Activated T-helper 2 cell treated with anti-CD3 and anti-CD28 coated beads, Interferon-gamma antibody, Interleukin-2, Interleukin-4, amounts not matched to agents 10 μg/mL and 5 μg/mL and 100 μg/mL, durations not matched to agents 14 hours and 24 hours and 36 hours (primary cell): Measurements from ENCODE around the gene STK32C. TPM values are rescaled to one million over a fixed set of nuclear protein-coding genes. Genes with fewer than 3 reads are reported as not detected.
A peak's percentile ranks its signal among the peaks of the same experiment; 100 is the strongest.

ENCODE experiments used
- DNase-seq: peaks from one replicate; pipeline ENCODE4 v3.0.0; 2021; ENCODE audit warnings: low spot score
- H3K27ac Mint-ChIP-seq: one replicate; pipeline ENCODE4 v1.8.0; 2021; ENCODE audit warnings: mixed read lengths
- H3K27me3 Mint-ChIP-seq: one replicate; pipeline ENCODE4 v1.8.0; 2021; ENCODE audit warnings: low read depth, mixed read lengths
- H3K36me3 Mint-ChIP-seq: one replicate; pipeline ENCODE4 v1.8.0; 2021; ENCODE audit warnings: low read depth, mixed read lengths
- H3K4me1 Mint-ChIP-seq: one replicate; pipeline ENCODE4 v1.8.0; 2021; ENCODE audit warnings: low read depth, mixed read lengths
- H3K4me3 Mint-ChIP-seq: one replicate; pipeline ENCODE4 v1.8.0; 2021; ENCODE audit warnings: low read depth, mild to moderate bottlenecking, moderate library complexity, mixed read lengths
- H3K9me3 Mint-ChIP-seq: one replicate; pipeline ENCODE4 v1.8.0; 2021; ENCODE audit warnings: mixed read lengths
- intact Hi-C: fragments of 100-400 bp; cut with micrococcal nuclease; formaldehyde crosslinking; loops from one replicate; pipeline ENCODE4 v1.15.1; 2023
- total RNA-seq: library from RNA; stranded (reverse); gene quantifications from 2 replicates; pipeline ENCODE4 v1.2.3, GENCODE V29; 2022

The STK32C gene
- total RNA-seq, 1 donor from 2014 or later, result 17.3 TPM

DNA sequence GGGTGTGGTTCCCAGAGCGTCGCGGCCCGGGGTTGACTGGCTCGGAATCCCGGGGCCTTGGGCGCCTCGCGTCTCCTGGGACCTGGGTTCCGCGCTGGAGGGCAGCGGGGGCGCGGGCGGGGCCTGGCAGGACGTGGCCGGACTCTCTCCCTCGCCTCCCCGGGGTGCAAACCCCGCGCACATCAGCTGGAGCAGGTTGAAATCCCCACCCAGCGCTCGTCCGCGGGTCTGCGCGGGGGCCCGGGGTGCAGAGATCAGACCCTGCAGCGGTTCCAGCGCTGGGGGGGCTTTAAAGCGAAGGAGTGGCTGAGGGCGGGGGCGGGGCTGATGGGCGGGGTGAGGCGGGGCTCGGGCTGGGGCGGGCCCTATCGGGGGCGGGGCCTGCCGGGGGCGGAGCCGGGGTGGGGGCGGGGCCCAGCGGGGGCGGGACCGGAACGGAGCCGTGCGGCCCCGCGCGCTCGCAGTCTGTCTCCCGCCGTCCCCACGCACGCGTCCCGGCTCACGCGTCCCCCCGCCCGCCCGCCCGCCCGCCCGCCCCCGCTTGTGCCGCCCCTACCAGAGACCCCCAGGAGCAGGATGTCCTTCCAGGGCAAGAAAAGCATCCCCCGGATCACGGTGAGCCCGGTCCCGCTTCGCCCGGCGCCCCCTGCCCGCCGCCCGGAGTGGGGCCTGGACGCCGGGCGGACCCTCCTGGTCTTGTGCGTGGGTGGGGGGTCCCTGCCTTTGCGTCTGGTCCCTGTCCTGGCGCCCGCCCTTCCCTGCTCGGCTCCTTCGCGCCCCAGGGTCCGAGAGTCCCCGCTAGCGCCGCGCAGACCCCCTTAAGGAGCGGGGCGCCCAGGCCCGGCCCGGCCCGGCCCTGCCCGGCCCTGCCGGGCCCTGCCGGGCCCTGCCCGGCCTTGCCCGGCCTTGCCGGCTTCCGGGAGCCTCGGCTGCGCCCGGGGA is 121.0 kb downstream of the STK32C start, which contains the start of gene DPYSL4:
Gene DPYSL4 (plus strand): TSS at position 461 of the 942 bp plus-strand sequence. CDS start 116 bp downstream, at position 577.
- H3K27ac Mint-ChIP-seq, result no peak within 1 kb of the TSS
- no peaks in the 10 kb centered on the region for H3K9me3 Mint-ChIP-seq
- peaks cover 5% of the 10 kb centered on the region for H3K36me3 Mint-ChIP-seq
- peak; percentile 14 for DNase-seq
- no peaks in the 10 kb centered on the region for H3K4me1 Mint-ChIP-seq
- intact Hi-C loops, result loop anchor here (2.0 kb wide), 2 partner anchors 122 to 350 kb away; partner anchors contain the start of gene INPP5A
- peaks cover 36% of the 10 kb centered on the region for H3K27me3 Mint-ChIP-seq
- peak within 1 kb of the TSS; percentile 54 for H3K4me3 Mint-ChIP-seq

DNA sequence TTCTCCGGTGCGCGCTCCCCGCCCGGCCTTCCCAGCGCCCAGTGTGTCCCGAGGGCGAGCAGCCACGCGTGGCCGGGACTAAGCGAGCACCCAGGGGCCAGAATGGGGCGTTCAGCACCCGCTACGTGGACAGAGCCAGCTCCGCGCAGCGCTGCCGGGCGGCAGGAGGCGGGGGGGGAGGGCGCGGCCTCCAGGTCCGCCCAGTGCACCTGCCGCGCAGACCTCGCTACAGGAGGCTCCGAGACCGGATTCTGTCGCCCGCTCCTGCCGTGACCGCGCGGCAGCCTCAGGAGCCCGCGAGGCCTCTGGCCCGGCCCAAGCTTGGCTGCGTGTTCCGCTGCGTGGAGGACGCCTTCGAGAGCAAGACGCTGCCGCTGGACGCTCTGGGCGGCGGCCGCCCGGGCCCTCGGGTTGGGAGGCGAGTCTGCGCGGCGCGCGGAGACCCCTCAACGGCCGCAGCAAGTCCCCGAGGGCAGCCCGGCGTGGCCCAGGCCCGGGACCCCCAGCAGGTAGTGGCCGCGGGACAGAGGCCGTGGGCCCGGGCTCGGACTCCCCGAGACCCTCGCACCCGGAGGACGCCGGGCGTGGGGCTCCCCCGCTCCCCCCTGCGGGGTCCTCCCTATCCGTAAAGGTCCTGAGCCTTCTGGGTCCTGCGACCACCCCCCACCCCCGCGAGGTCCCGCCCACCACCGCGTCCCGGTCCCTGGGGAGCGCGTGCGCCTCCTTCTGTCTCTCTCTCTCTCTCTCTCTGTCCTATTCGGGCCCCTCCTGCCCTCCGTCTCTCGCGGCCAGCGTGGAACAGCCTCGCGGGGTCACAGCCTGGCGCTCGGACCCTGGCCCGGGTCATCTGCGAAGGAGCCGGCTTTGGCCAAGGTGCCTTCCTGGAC is 121.9 kb downstream of the STK32C start:
- no peaks in the 10 kb centered on the region for H3K9me3 Mint-ChIP-seq
- peak; percentile 64 for DNase-seq
- intact Hi-C loops, result loop anchor here (2.0 kb wide), 2 partner anchors 123 to 351 kb away; partner anchors contain the start of gene INPP5A
- H3K4me1 Mint-ChIP-seq, result no peaks in the 10 kb centered on the region
- peaks cover 4% of the 10 kb centered on the region for H3K36me3 Mint-ChIP-seq
- peak overlapping the region; percentile 54 for H3K4me3 Mint-ChIP-seq
- no peak overlapping the region for H3K27ac Mint-ChIP-seq
- H3K27me3 Mint-ChIP-seq, result peaks cover 36% of the 10 kb centered on the region

DNA sequence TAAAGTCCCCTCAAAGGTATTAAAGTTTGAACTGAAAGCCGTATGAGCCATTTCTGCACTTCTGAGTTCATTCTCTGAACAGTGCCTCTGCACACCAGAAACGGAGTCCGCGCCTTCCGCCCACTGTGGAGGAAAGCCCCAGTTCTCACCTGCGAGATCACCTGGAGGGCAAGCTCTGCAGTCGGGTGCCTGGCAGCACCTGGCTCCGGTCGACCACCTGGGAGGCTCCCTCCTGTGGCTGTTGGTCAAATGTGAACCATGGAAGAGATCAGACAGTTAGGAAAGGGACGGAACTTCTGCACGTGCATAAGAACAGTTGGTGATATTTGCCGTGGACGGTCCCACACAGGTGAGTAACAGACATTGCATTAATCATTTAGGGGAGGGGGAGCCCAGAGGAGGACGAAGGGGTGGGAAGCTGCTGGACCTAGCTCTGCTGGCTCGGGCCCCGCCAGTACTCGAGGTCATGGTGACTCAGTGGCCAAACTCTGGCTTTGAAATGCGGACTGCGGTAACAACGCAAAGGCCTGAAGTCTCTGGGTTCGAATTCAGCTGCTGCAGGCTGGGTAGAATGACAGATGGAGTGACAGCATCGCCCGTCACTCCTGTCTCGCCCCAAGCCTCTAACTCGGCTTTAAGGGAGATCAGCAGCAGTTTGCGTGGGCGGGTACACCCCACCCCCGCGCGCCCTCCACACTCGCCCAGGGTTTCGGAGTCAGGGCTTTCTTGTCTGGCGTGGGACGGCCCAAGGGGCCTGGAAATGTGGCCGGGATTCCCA is 122.7 kb downstream of the STK32C start:
- H3K27ac Mint-ChIP-seq, result no peak overlapping the region
- peaks cover 36% of the 10 kb centered on the region for H3K27me3 Mint-ChIP-seq
- H3K4me3 Mint-ChIP-seq, result peak overlapping the region; percentile 7
- intact Hi-C loops, result no loop called here
- no peaks in the 10 kb centered on the region for H3K9me3 Mint-ChIP-seq
- DNase-seq, result no peak
- no peaks in the 10 kb centered on the region for H3K36me3 Mint-ChIP-seq
- no peaks in the 10 kb centered on the region for H3K4me1 Mint-ChIP-seq

DNA sequence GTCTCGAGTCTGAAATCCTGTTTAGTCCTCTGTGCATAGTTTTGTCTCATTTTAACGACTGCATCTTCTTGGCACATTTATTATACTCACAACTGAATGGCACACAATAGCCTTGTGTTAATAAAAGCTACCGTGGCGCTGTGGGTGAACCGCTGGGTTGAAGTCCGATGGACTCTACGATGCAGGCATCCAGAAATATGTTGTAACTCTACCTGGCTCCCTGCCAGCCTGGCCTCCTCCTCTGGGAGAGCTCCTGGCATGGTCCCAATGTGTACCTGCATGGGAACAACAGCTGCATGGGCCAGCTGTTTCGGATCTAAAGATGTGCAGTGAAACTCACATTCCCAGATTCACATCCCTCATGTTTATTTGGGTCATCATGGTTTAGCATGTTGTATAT is 124.7 kb downstream of the STK32C start:
- Mint-ChIP-seq H3K27ac (no peak overlapping the region), H3K4me1 (no peaks in the 10 kb centered on the region), H3K27me3 (peaks cover 21% of the 10 kb centered on the region), H3K4me3 (no peak overlapping the region), H3K9me3 (no peaks in the 10 kb centered on the region), H3K36me3 (no peaks in the 10 kb centered on the region)
- intact Hi-C loops, result no loop called here
- no peak for DNase-seq

DNA sequence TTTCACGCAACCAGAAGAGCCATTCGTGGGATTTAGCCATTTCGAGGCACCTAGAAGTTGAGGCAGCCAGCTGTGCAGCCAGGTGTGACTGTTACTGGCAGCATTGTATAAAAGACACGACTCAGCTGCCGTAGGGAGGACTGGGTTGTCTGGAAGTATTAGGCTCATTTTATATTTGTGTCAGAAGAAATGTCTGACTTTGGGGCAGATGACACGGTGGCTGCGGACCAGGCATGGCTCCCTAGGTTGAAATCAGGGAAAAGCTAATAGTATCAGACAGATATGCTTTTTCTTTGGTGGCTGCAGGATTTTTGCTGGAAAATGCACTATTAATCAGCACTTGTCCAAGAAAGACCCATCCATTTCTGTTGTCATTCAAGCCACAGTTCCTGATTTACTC is 125.2 kb downstream of the STK32C start:
- H3K27me3 Mint-ChIP-seq, result peaks cover 20% of the 10 kb centered on the region
- no peaks in the 10 kb centered on the region for H3K4me1 Mint-ChIP-seq
- intact Hi-C loops, result no loop called here
- H3K27ac Mint-ChIP-seq, result no peak overlapping the region
- no peak overlapping the region for H3K4me3 Mint-ChIP-seq
- no peak for DNase-seq
- no peaks in the 10 kb centered on the region for H3K36me3 Mint-ChIP-seq
- no peaks in the 10 kb centered on the region for H3K9me3 Mint-ChIP-seq

DNA sequence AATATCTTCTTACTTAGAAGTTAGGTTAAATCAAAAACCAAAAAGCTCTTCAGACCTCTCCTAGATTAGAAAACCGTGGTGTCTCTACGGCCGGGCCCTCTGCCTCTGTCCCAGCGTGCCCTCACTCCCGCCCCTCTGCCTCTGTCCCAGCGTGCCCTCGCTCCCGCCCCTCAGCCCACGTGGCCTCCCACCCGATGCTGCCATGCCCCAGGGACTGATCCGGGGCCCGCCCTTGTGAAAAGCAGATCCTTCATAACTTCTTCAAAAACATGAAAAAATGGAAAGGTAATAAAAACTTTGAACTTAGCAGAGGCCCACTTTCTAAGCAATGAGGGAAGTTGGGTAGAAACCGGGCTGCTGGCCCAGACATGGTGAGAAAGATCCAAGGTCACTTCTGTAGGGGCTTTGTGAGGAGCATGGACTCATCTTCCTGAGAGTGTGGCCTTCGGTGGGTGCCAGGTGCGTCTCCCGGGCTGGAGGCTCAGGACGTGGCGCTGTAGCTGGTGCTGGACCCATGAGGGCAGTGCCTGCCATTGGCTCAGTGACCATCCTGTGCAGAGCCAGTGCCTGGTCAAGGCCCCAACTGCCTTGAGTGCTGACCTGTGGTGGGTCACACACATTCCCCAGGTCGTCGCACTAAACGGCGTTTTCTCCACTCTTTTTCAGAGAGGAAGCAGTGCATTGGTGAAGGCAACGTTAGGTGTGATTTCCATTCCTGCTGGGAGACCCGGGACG is 125.9 kb downstream of the STK32C start:
- DNase-seq, result no peak
- Mint-ChIP-seq H3K27me3 (peaks cover 24% of the 10 kb centered on the region), H3K9me3 (no peaks in the 10 kb centered on the region), H3K4me1 (no peaks in the 10 kb centered on the region), H3K4me3 (no peak overlapping the region), H3K36me3 (no peaks in the 10 kb centered on the region), H3K27ac (no peak overlapping the region)
- intact Hi-C loops, result no loop called here

DNA sequence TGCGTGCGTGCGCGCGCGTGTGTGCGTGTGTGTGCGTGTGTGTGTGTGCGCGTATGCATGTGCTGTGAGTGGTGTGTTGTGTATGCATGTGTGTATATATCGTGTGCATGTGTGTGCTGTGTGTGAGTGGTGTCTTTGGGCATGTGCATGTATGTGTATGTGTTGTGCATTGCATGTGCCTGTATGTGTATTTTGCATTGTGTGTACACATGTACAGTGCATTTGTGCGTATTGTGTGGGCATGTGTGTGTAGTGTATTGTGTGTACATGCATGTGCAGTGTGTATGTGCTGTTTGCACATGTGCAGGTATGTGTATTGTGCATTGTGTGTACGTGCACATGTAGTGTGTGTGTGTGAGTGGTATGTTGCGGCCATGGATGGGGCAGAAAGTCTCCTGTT is 127.0 kb downstream of the STK32C start:
- Mint-ChIP-seq H3K4me3 (no peak overlapping the region), H3K4me1 (no peaks in the 10 kb centered on the region), H3K27me3 (peaks cover 31% of the 10 kb centered on the region), H3K36me3 (no peaks in the 10 kb centered on the region), H3K9me3 (no peaks in the 10 kb centered on the region), H3K27ac (no peak overlapping the region)
- intact Hi-C loops, result no loop called here
- DNase-seq, result no peak

DNA sequence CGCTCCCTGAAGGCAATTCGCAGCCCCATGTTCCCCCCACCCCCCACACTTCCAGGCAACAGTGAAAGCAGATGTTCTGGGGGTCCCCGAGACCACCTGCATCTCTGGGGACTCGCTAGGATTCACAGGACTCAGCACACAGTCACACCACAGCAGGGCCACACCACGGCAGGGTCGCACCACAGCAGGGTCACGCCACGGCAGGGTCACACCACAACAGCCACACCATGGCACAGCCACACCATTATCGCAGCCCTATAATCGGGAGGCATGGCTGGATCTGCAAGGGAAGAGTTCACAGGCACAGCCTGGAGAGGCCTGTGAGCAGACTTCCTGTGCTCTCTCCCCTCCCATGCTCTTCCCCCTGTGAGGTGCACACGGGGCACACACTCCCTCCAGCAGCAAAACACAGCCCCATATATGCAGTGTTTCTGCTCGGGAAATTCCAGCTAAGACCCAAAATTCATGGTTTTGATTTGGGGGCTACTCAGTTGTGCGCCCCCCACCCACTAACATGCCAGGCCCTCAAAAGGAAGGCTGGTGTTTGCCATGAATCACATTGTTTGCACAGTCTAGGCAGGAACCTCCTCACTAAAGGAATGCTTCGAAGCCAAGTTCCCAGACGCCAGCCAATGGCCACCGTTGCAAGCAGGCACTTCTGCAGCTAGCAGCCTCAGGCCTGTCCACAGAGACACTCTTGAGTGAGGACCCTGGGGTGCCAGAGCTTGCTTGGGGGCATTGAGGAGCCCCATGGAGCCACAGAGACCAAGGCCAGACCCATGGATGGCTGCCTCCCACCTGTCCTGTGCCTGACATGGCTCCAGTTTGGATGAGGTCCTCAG is 128.0 kb downstream of the STK32C start:
- DNase-seq, result no peak
- Mint-ChIP-seq H3K4me3 (no peak overlapping the region), H3K27ac (no peak overlapping the region), H3K9me3 (no peaks in the 10 kb centered on the region), H3K27me3 (peaks cover 34% of the 10 kb centered on the region), H3K4me1 (no peaks in the 10 kb centered on the region), H3K36me3 (no peaks in the 10 kb centered on the region)
- intact Hi-C loops, result no loop called here

DNA sequence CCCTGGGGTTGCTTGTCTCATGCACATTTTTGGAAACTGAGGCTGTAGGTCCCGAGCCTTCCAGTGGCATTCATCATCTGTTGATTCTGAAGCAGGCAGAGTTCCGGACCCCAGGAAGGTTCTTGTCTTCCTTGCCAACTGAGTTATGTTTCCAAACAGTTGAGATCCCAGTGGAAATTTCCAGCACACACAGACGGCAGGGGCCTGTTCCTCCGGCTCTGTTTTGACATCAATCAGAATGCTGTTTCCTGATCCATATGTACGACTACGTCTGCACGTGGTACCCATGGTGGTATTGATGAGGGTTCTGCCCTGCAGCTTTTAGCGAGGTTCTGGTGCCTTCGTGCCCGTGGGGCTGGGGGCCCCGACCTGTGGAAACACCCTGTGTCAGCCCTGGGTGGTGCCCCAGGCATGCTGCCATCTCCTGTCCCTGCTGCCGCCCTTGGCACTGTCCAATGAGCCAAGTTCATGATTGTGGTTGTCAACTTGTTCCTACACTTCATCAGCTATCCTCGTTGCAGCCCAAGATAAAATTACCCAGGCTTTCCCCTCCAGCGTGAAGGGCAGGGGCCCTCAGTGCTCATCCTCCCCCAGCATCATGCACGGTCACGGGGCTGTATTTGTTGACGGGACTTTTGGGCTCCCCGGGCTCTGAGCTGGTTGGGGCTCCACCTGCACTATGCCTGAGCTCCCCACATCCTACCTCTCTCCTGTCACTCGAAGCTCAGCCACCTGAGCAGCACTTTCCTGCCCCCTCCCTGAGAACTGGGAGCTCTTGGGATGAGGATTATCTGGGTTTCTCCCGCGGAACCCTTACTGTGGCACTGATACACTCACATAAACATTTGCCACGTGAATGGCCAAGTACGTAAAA is 128.8 kb downstream of the STK32C start:
- no peaks in the 10 kb centered on the region for H3K36me3 Mint-ChIP-seq
- intact Hi-C loops, result no loop called here

DNA sequence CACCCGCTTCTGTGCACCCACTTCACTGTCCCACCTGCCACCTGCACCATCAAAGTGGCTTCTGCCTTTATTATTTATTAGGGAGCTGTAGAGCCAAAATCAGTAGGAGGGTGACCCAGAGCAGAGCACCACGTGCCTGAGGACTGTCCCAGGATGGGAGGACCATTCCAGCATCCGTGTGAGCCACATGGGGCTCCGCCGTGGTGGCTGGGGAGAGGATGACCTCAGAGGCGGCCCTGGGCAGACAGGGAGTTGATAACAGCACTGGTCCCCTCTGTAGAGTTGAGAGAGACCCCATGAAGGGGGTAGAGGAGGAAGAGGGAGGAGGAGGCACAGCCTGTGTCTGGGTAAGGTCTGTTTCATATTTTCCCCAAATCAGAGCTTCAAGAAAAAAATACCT is 129.7 kb downstream of the STK32C start:
- Mint-ChIP-seq H3K9me3 (peaks cover 5% of the 10 kb centered on the region), H3K27ac (no peak overlapping the region), H3K4me1 (peaks cover 3% of the 10 kb centered on the region), H3K4me3 (no peak overlapping the region), H3K36me3 (peaks cover 4% of the 10 kb centered on the region), H3K27me3 (peaks cover 28% of the 10 kb centered on the region)
- DNase-seq, result no peak
- intact Hi-C loops, result no loop called here

More for the DNA sequence above, 128.8 kb downstream of the STK32C start:
- H3K4me3 Mint-ChIP-seq, result no peak overlapping the region
- no peak for DNase-seq
- no peaks in the 10 kb centered on the region for H3K4me1 Mint-ChIP-seq
- H3K27ac Mint-ChIP-seq, result no peak overlapping the region
- peaks cover 34% of the 10 kb centered on the region for H3K27me3 Mint-ChIP-seq
- no peaks in the 10 kb centered on the region for H3K9me3 Mint-ChIP-seq
